ENCODE data around the gene HORMAD2. TPM values are rescaled to one million over a fixed set of nuclear protein-coding genes. Genes with fewer than 3 reads are reported as not detected.

HORMAD2 gene
- total and polyA plus RNA-seq, 2 donors (not counting 1 experiment from before 2014, with no cell fraction given): not detected

- no peak for DNase-seq (ENCODE audit: low read depth in 2 of 2)
- no peak overlapping the region for H3K27ac ChIP-seq (ENCODE audit: insufficient read depth, low read length)
- H3K4me1 ChIP-seq (ENCODE audit: control insufficient read depth, extremely low read depth, insufficient read depth, low read length): peaks cover 38% of the 10 kb centered on the region
- H3K27me3 ChIP-seq (ENCODE audit: control insufficient read depth, insufficient read depth, low read length): no peaks in the 10 kb centered on the region
- no peaks in the 10 kb centered on the region for H3K79me2 ChIP-seq (ENCODE audit: control insufficient read depth, insufficient read depth, low read length)
- no peak overlapping the region for H3K4me3 ChIP-seq (replicated peaks in 1 of 4; ENCODE audit: control extremely low read depth in 1 of 4, insufficient read depth in 1 of 4, low read depth in 3 of 4, low read length in 4 of 4)
- no peaks in the 10 kb centered on the region for H3K9me3 ChIP-seq (ENCODE audit: control insufficient read depth, insufficient read depth, low read depth, low read length)
- no peak overlapping the region for H2AFZ ChIP-seq (ENCODE audit: low read length)
- H3K9ac ChIP-seq (ENCODE audit: insufficient read depth, low read length): no peak overlapping the region
- no peaks in the 10 kb centered on the region for H3K36me3 ChIP-seq (ENCODE audit: control insufficient read depth, insufficient read depth, low read length)
- no peak for TF ChIP-seq CTCF (conservative IDR thresholded peaks at IDR 0.05 in 1 of 2, IDR thresholded peaks at IDR 0.05 in 1 of 2; ENCODE audit: low read depth in 1 of 2, low read length in 2 of 2)
- no peak for TF ChIP-seq EZH2 (IDR thresholded peaks at IDR 0.05; ENCODE audit: low read length, missing control alignments)
- no peaks in the 10 kb centered on the region for H4K20me1 ChIP-seq (ENCODE audit: control insufficient read depth, extremely low read depth, insufficient read depth, low read length)
- H3K4me2 ChIP-seq (ENCODE audit: extremely low read depth, insufficient read depth, low read length): no peak overlapping the region
These were observed 131.0 kb downstream of the HORMAD2 start for GRCh38 chr22:30211124-30211820.

GRCh38 chr22:30212363-30212995, 132.2 kb downstream of the HORMAD2 start:
- Histone ChIP-seq H3K9ac (ENCODE audit: insufficient read depth, low read length) (peak overlapping the region; percentile 26), H3K27ac (ENCODE audit: insufficient read depth, low read length) (peak overlapping the region; percentile 92), H3K4me3 (replicated peaks in 1 of 4; ENCODE audit: control extremely low read depth in 1 of 4, insufficient read depth in 1 of 4, low read depth in 3 of 4, low read length in 4 of 4) (no peak overlapping the region), H4K20me1 (ENCODE audit: control insufficient read depth, extremely low read depth, insufficient read depth, low read length) (no peaks in the 10 kb centered on the region), H3K4me2 (ENCODE audit: extremely low read depth, insufficient read depth, low read length) (no peak overlapping the region), H3K36me3 (ENCODE audit: control insufficient read depth, insufficient read depth, low read length) (no peaks in the 10 kb centered on the region), H3K79me2 (ENCODE audit: control insufficient read depth, insufficient read depth, low read length) (no peaks in the 10 kb centered on the region), H3K9me3 (ENCODE audit: control insufficient read depth, insufficient read depth, low read depth, low read length) (no peaks in the 10 kb centered on the region), H3K4me1 (ENCODE audit: control insufficient read depth, extremely low read depth, insufficient read depth, low read length) (peaks cover 28% of the 10 kb centered on the region), H2AFZ (ENCODE audit: low read length) (no peak overlapping the region), H3K27me3 (ENCODE audit: control insufficient read depth, insufficient read depth, low read length) (no peaks in the 10 kb centered on the region)
- peak in 1 of 2 donors; percentile 19 for TF ChIP-seq CTCF (conservative IDR thresholded peaks at IDR 0.05 in 1 of 2, IDR thresholded peaks at IDR 0.05 in 1 of 2; ENCODE audit: low read depth in 1 of 2, low read length in 2 of 2)
- no peak for TF ChIP-seq EZH2 (IDR thresholded peaks at IDR 0.05; ENCODE audit: low read length, missing control alignments)
- DNase-seq (ENCODE audit: low read depth in 2 of 2): peak; percentile 90 to 97

- Histone ChIP-seq H3K9ac (ENCODE audit: insufficient read depth, low read length) (peak overlapping the region; percentile 28), H3K4me3 (replicated peaks in 1 of 4; ENCODE audit: control extremely low read depth in 1 of 4, insufficient read depth in 1 of 4, low read depth in 3 of 4, low read length in 4 of 4) (no peak overlapping the region), H3K4me2 (ENCODE audit: extremely low read depth, insufficient read depth, low read length) (no peak overlapping the region), H3K79me2 (ENCODE audit: control insufficient read depth, insufficient read depth, low read length) (no peaks in the 10 kb centered on the region), H2AFZ (ENCODE audit: low read length) (no peak overlapping the region), H4K20me1 (ENCODE audit: control insufficient read depth, extremely low read depth, insufficient read depth, low read length) (no peaks in the 10 kb centered on the region), H3K4me1 (ENCODE audit: control insufficient read depth, extremely low read depth, insufficient read depth, low read length) (peaks cover 24% of the 10 kb centered on the region), H3K36me3 (ENCODE audit: control insufficient read depth, insufficient read depth, low read length) (no peaks in the 10 kb centered on the region), H3K9me3 (ENCODE audit: control insufficient read depth, insufficient read depth, low read depth, low read length) (no peaks in the 10 kb centered on the region), H3K27me3 (ENCODE audit: control insufficient read depth, insufficient read depth, low read length) (no peaks in the 10 kb centered on the region), H3K27ac (ENCODE audit: insufficient read depth, low read length) (peak overlapping the region; percentile 92)
- no peak for TF ChIP-seq EZH2 (IDR thresholded peaks at IDR 0.05; ENCODE audit: low read length, missing control alignments)
- TF ChIP-seq CTCF (conservative IDR thresholded peaks at IDR 0.05 in 1 of 2, IDR thresholded peaks at IDR 0.05 in 1 of 2; ENCODE audit: low read depth in 1 of 2, low read length in 2 of 2): no peak
- DNase-seq (ENCODE audit: low read depth in 2 of 2): peak in 1 of 2 donors; percentile 80
These were observed 132.8 kb downstream of the HORMAD2 start for GRCh38 chr22:30212996-30213441.
